Activated CD8-positive, alpha-beta T cell treated with anti-CD3 and anti-CD28 coated beads, Interleukin-2, amount 10 ng/mL, durations not matched to agents 7 days and 5 days (primary cell): Measurements from ENCODE around the gene SEC24C. TPM values are rescaled to one million over a fixed set of nuclear protein-coding genes. Genes with fewer than 3 reads are reported as not detected.
"Not testable (repeated sequence)": the region's sequence is repeated elsewhere in the genome, so short reads cannot be mapped to it uniquely, and the experiment has no call there.

Experiments
- ATAC-seq: fragments of 150-1000 bp; cut with Tn5 transposase; one replicate; pipeline ENCODE4 v1.10.0; 2021; ENCODE audit warnings: moderate library complexity
- CTCF ChIA-PET: fragments of 350-600 bp; sonication (Branson Sonifier 250); formaldehyde crosslinking; loops from one replicate; lab custom pipeline; 2021; ENCODE audit warnings: antibody characterized with exemption; lab: Charles Lee
- POLR2A ChIA-PET: fragments of 350-600 bp; sonication (Branson Sonifier 250); formaldehyde crosslinking; loops from one replicate; lab custom pipeline; 2021; ENCODE audit warnings: antibody characterized with exemption; lab: Charles Lee
- DNase-seq: peaks from one replicate; pipeline ENCODE4 v3.0.0-alpha.2; 2020
- H3K27ac Mint-ChIP-seq: one replicate; pipeline ENCODE4 v1.8.0; 2021; ENCODE audit warnings: mild to moderate bottlenecking, mixed read lengths
- H3K27me3 Mint-ChIP-seq: one replicate; pipeline ENCODE4 v1.8.0; 2021; ENCODE audit warnings: low read depth, mixed read lengths
- H3K36me3 Mint-ChIP-seq: one replicate; pipeline ENCODE4 v1.8.0; 2021; ENCODE audit warnings: low read depth, mixed read lengths
- H3K4me1 Mint-ChIP-seq: one replicate; pipeline ENCODE4 v1.8.0; 2021; ENCODE audit warnings: low read depth, mixed read lengths
- H3K4me3 Mint-ChIP-seq: one replicate; pipeline ENCODE4 v1.8.0; 2021; ENCODE audit warnings: mild to moderate bottlenecking, mixed read lengths
- H3K9me3 Mint-ChIP-seq: one replicate; pipeline ENCODE4 v1.8.0; 2022; ENCODE audit warnings: mixed read lengths; ENCODE audit not compliant: insufficient read depth
- total RNA-seq, 2 experiments: library from RNA; stranded (reverse); gene quantifications; one replicate each; pipeline ENCODE4 v1.2.3, GENCODE V29; 2021

Gene SEC24C, protein sequence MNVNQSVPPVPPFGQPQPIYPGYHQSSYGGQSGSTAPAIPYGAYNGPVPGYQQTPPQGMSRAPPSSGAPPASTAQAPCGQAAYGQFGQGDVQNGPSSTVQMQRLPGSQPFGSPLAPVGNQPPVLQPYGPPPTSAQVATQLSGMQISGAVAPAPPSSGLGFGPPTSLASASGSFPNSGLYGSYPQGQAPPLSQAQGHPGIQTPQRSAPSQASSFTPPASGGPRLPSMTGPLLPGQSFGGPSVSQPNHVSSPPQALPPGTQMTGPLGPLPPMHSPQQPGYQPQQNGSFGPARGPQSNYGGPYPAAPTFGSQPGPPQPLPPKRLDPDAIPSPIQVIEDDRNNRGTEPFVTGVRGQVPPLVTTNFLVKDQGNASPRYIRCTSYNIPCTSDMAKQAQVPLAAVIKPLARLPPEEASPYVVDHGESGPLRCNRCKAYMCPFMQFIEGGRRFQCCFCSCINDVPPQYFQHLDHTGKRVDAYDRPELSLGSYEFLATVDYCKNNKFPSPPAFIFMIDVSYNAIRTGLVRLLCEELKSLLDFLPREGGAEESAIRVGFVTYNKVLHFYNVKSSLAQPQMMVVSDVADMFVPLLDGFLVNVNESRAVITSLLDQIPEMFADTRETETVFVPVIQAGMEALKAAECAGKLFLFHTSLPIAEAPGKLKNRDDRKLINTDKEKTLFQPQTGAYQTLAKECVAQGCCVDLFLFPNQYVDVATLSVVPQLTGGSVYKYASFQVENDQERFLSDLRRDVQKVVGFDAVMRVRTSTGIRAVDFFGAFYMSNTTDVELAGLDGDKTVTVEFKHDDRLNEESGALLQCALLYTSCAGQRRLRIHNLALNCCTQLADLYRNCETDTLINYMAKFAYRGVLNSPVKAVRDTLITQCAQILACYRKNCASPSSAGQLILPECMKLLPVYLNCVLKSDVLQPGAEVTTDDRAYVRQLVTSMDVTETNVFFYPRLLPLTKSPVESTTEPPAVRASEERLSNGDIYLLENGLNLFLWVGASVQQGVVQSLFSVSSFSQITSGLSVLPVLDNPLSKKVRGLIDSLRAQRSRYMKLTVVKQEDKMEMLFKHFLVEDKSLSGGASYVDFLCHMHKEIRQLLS
- total RNA-seq, result 10 to 100 TPM; 88.9 to 94.6 TPM

DNA sequence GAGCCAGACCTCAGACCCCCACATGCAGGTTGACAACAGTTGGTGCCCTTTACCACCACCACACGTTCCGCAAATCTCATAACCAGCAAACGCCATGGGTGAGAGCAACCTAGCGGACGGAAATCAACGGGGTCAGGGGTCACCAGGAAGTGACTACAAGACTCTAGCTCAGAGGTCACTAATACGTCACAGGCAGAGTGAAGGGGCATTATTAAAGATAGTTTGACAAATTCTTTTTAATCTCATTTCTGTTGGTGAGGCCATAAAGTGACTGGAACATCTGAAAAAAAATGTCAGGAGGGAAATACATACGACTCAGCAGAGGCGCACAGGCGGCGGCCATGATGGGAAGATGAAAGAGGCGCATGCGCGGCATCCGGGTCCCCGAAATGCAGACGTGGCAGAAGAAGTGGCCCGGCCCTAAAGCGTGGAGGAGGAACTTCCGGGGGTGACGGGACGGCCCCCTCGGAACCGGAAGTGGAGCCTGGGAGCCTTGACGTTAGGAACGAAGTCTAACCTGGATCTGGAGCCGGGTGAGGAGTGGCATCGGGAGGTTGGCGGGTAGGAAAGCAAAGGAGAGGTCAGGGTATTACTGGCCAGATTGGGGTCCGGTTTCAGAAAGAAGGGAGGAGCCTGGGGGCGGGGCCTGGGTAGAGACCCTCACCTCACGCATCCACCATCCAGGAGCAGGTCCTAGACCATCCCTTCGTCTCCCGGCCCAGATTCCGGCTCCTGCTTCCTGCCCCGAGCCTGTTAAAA is at the start of gene SEC24C:
Gene SEC24C (plus strand): TSS at position 468 of the 759 bp plus-strand sequence. CDS start 2,461 bp downstream, outside the sequence.
- POLR2A ChIA-PET, result interaction anchor here (0.5 to 2.7 kb wide), 14 partner anchors 9 to 131 kb away, joined by 3 to 27 read pairs (median 8); partner anchors contain the start of genes CHCHD1 and ZSWIM8
- H3K4me3 Mint-ChIP-seq, result peak within 1 kb of the TSS; percentile 99
- peak; percentile 97 for DNase-seq
- H3K4me1 Mint-ChIP-seq, result peaks cover 30% of the 10 kb centered on the region
- peak; percentile 95 for ATAC-seq
- H3K27me3 Mint-ChIP-seq, result no peaks in the 10 kb centered on the region
- CTCF ChIA-PET, result interaction anchor here (0.8 to 2.4 kb wide), 10 partner anchors 12 to 215 kb away, joined by 3 to 13 read pairs (median 4); a partner anchor contains a TSS
- peak within 1 kb of the TSS; percentile 100 for H3K27ac Mint-ChIP-seq
- H3K36me3 Mint-ChIP-seq, result peaks cover 28% of the 10 kb centered on the region
- no peaks in the 10 kb centered on the region for H3K9me3 Mint-ChIP-seq

DNA sequence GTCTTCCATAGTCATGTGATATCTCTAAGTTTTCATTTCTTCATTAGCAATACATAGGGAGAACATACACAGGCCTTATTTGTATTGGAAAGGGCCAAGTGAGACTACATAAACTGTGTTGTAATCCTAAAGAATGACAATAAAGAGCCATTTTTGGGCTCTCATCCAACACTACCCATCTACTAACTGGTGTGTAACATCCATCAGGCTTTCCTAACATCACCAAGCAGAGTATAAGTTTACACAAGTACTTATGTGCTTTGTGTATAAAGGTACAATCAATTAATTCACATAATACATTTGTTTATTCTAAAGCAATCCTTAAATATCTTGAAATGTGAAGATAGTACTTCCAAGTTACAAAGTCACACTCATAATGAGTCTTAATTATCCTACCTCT is 48.9 kb upstream of the SEC24C start:
- H3K36me3 Mint-ChIP-seq, result peaks cover 15% of the 10 kb centered on the region
- H3K27ac Mint-ChIP-seq, DNase-seq, H3K4me1 Mint-ChIP-seq, H3K4me3 Mint-ChIP-seq, POLR2A ChIA-PET, H3K27me3 Mint-ChIP-seq, ATAC-seq, CTCF ChIA-PET, H3K9me3 Mint-ChIP-seq: not testable (repeated sequence)

DNA sequence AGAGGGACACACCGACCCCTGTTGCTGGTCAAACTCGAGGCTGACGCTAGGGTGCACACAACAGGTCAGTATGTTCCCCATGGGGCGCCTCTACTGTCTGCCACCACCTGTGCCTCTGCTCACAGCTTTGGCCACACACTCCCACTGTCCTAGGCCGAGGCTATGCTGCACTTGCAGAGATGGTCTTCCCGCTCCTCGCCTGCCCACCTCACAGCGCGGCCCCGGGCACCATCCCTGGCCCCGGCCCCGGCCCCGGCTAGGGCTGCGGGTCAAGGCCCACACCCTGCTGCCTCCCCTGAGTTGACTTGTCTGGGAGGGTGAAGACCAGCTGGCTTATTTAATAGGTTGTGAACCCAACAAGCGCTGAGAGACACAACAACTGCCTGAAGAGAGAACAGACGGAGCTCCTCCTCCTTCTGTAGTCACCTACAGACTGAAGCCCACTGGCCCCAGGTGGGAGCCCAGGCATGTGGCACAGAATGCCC is 46.5 kb upstream of the SEC24C start, which contains the start of gene AGAP5:
Gene AGAP5 (minus strand): TSS at position 435 of the 485 bp plus-strand sequence. CDS start 354 bp downstream, at position 81.
- POLR2A ChIA-PET, H3K9me3 Mint-ChIP-seq, CTCF ChIA-PET, ATAC-seq, H3K27ac Mint-ChIP-seq, H3K27me3 Mint-ChIP-seq, DNase-seq, H3K4me3 Mint-ChIP-seq, H3K4me1 Mint-ChIP-seq: not testable (repeated sequence)
- peaks cover 13% of the 10 kb centered on the region for H3K36me3 Mint-ChIP-seq

DNA sequence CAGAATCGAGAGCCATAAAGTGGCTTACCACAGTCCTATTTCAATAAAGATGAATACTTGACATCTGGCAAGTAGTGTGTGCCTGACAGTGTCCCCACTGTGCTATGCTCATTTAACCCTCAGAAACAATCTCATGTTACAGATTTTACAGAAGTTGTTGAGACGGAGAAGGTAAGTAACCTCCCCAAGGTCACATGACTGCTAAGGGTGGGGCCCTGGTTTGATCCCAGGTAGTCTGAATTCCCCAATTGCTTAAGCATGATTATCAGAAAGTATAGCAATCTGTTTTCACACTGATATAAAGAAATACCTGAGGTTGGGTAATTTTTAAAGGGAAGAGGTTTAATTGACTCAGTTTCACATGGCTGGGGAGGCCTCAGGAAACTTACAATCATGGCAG is 45.4 kb upstream of the SEC24C start:
- H3K27me3 Mint-ChIP-seq, CTCF ChIA-PET, H3K4me3 Mint-ChIP-seq, ATAC-seq, H3K4me1 Mint-ChIP-seq, H3K27ac Mint-ChIP-seq, H3K9me3 Mint-ChIP-seq, DNase-seq, POLR2A ChIA-PET: not testable (repeated sequence)
- peaks cover 14% of the 10 kb centered on the region for H3K36me3 Mint-ChIP-seq

DNA sequence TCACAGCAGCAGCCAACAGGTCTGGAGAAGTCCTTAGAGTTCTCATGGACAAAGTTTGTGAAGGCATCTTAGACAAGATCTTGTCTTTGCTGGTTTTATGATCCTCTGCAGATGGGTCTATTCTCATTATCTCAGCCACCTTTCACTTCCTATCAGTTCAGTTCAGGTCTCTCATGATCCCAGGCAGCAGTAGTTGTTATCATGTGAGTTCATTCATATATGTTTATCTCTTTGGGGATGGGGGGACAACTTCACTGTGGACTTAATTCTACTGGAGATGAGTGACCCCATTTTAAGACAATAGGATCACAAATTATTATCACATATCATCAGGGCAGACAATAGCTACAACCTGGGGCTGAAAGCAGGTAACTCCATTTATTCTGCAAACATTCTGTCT is 40.2 kb upstream of the SEC24C start:
- ATAC-seq, H3K4me3 Mint-ChIP-seq, CTCF ChIA-PET, H3K27ac Mint-ChIP-seq, H3K4me1 Mint-ChIP-seq, H3K9me3 Mint-ChIP-seq, DNase-seq, H3K27me3 Mint-ChIP-seq, POLR2A ChIA-PET: not testable (repeated sequence)
- H3K36me3 Mint-ChIP-seq, result peaks cover 19% of the 10 kb centered on the region

DNA sequence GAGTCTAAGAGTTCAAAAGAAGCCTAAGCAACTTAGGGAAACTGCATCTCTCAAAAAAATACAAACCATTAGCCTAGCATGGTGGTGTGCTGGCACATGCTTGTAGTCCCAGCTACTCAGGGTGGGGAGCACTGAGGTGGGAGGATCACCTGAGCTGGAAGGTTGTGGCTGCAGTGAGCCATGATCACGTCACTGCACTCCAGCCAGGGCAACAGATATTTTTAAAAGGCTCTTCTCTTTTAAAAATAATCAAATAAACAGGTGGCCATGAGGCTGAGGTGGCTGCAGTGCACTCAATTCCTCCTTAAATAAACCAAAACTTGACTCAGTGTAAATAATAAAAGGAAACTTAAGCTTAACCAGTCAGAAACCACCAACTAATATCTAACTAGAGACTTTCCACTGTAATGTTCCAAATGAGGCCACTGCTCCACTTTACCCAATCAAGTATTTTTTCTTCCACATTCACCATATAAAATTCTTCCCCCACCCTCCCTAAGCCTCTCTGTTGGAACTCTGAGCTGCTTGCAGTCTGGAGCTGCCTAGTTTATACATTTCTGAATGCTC is 38.6 kb upstream of the SEC24C start:
- DNase-seq, H3K4me1 Mint-ChIP-seq, CTCF ChIA-PET, H3K27ac Mint-ChIP-seq, H3K4me3 Mint-ChIP-seq, H3K27me3 Mint-ChIP-seq, ATAC-seq, H3K9me3 Mint-ChIP-seq: not testable (repeated sequence)
- POLR2A ChIA-PET, result interaction anchor here (0.6 kb wide), 1 partner anchor 112 kb away, joined by 3 read pairs; no protein-coding TSS in a partner anchor
- peaks cover 20% of the 10 kb centered on the region for H3K36me3 Mint-ChIP-seq

DNA sequence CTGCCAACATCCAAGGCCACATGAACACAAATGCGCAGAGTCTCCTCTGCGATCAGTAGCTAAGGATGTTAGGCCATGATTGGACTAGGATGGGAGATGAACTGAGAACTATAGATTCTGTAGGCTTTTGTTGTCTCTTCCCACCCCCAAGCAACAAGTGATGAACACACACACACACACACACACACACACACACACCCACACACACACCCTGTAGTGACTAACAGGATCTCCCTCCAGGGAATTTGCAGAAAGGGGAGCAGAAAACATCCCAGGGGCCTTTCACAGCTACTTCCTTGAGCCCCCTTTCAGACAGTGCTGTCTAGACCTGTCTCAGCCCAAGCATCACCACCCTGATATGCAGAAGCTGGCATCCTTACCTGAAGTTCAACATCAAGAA is 37.7 kb upstream of the SEC24C start:
- DNase-seq, H3K4me3 Mint-ChIP-seq, H3K4me1 Mint-ChIP-seq, H3K27ac Mint-ChIP-seq, H3K27me3 Mint-ChIP-seq, ATAC-seq, CTCF ChIA-PET, H3K9me3 Mint-ChIP-seq: not testable (repeated sequence)
- POLR2A ChIA-PET, result interaction anchor here (0.6 kb wide), 1 partner anchor 112 kb away, joined by 3 read pairs; no protein-coding TSS in a partner anchor
- peaks cover 20% of the 10 kb centered on the region for H3K36me3 Mint-ChIP-seq

DNA sequence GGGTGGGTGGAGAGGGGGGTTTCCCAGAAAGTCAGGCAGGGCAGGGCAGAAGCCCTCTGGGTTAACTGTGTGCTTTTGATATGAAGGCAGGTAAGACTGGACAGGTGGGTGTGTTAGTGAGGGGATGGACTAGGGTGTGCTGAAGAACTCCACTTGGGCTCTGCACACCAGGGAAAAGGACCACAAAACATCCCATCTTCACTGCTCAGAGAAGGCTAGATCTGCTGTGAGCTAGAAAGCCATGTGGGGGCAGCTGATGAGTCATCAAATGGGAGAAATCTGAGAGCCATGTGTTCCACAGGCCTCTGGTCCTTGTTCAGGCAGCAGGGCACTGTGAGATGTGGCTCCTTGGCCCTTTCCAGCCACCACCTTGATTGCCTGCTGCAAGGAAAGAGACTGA is 36.5 kb upstream of the SEC24C start:
- H3K9me3 Mint-ChIP-seq, CTCF ChIA-PET, H3K27ac Mint-ChIP-seq, DNase-seq, H3K4me3 Mint-ChIP-seq, POLR2A ChIA-PET, H3K27me3 Mint-ChIP-seq, H3K4me1 Mint-ChIP-seq, ATAC-seq: not testable (repeated sequence)
- peaks cover 21% of the 10 kb centered on the region for H3K36me3 Mint-ChIP-seq

DNA sequence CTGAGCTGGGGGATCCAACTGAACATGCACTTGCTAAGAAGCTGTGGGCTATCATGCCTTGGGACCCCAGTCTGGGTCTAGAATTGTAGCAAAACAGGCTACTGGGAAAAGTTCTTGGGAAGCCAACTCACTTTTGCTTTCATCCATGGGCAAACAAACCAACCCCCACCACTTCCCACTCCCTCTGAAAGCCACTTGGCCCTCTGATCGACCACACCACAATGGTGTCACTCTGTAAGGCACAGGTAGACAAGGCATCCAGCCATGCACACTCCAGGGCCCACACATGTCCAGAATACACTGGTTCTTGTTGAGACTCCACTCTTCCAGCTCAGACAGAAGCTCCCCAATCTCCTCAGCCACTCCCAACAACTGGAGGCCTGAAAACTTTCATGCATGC is 36.0 kb upstream of the SEC24C start:
- ATAC-seq, H3K27me3 Mint-ChIP-seq, POLR2A ChIA-PET, CTCF ChIA-PET, H3K4me3 Mint-ChIP-seq, H3K4me1 Mint-ChIP-seq, DNase-seq, H3K27ac Mint-ChIP-seq, H3K9me3 Mint-ChIP-seq: not testable (repeated sequence)
- H3K36me3 Mint-ChIP-seq, result peaks cover 23% of the 10 kb centered on the region

DNA sequence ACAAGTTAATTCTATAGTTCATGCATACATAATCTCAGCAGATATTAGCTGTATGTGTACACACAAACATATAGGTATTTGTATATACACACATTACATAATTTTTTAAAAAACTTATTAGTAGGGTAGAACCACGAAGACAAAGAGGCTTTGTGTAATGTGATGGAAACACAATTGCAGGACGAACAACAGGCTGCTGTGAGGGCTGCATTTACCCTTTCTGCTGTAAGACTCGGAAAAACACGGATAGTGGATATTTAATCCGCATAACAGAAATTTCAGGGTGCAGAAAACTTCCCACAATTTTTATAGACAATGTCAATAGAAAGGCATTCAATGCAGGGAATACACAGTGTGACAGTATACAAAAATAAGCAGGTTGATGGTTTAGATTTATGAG is 32.5 kb upstream of the SEC24C start:
- H3K27ac Mint-ChIP-seq, DNase-seq, H3K4me3 Mint-ChIP-seq, H3K9me3 Mint-ChIP-seq, H3K27me3 Mint-ChIP-seq, CTCF ChIA-PET, ATAC-seq, H3K4me1 Mint-ChIP-seq, POLR2A ChIA-PET: not testable (repeated sequence)
- H3K36me3 Mint-ChIP-seq, result peaks cover 22% of the 10 kb centered on the region
